AG04450 (cell line): Measurements from ENCODE around the gene GSE1. TPM values are rescaled to one million over a fixed set of nuclear protein-coding genes. Genes with fewer than 3 reads are reported as not detected.

ENCODE experiments used
- CTCF ChIA-PET: fragments of 300-600, 350-600 bp; formaldehyde crosslinking; extraction: SDS; loops from one replicate; lab custom pipeline; 2022; ENCODE audit warnings: antibody characterized with exemption, inconsistent platforms; lab: Charles Lee
- POLR2A ChIA-PET: fragments of 350-600 bp; formaldehyde crosslinking; extraction: SDS; loops from one replicate; lab custom pipeline; 2021; ENCODE audit warnings: antibody characterized with exemption, inconsistent platforms; lab: Yijun Ruan, JAX
- DNase-seq: peaks from one replicate; pipeline ENCODE4 v3.0.0-alpha.2; 2011; ENCODE audit warnings: low read depth, low spot score
- H3K27ac ChIP-seq: one replicate; pipeline ENCODE4 v1.5.1; 2012; ENCODE audit warnings: low read depth, low read length, control low read depth
- H3K27me3 ChIP-seq: one replicate; pipeline ENCODE4 v1.6.0; 2012; ENCODE audit warnings: low read length; ENCODE audit not compliant: control insufficient read depth, insufficient read depth
- H3K4me3 ChIP-seq: 2 replicates; pipeline ENCODE4 v1.5.1; 2011; ENCODE audit warnings: mild to moderate bottlenecking, low read depth, low read length, control low read depth
- H3K9me3 ChIP-seq: 2 replicates; pipeline ENCODE4 v1.5.1; 2012; ENCODE audit warnings: low read length; ENCODE audit not compliant: control insufficient read depth, insufficient read depth
- polyA plus RNA-seq: library from polyadenylated mRNA; depleted of rRNA; stranded (reverse); fragments of >200 nt; gene quantifications from 2 replicates; pipeline ENCODE4 v1.2.3, GENCODE V29; 2011
- TF ChIP-seq, protein P1 (sequence below): IDR thresholded peaks from 2 replicates; pipeline ENCODE4 v1.5.1; 2011; ENCODE audit warnings: low read depth, low read length, control low read depth, inconsistent platforms

GSE1 gene
- polyA plus RNA-seq, 1 experiment, result 18.2 TPM

DNA sequence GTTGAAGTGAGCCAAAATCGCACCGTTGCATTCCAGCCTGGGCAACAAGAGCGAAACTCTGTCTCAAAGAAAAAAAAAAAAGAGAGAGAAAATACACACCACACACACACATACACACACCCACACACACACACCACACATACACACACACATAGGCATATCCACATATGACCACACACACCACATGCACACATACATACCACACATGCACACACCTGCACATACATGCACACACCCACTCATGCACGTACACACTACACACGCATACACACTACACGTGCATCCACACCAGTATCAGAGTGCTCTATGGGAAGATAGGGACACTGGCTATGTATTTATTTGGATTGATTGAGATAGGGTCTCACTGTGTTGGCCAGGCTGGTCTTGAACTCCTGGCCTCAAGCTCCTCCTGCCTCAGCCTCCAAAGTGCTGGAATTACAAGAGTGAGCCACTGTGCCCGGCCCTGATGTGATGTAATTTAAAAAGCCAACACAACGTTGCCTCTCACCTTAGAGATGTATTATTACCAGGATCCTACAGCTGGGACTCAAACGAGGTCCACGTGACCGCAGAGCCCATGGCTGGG is 93.4 kb downstream of the GSE1 start:
- TF ChIP-seq, protein P1, sequence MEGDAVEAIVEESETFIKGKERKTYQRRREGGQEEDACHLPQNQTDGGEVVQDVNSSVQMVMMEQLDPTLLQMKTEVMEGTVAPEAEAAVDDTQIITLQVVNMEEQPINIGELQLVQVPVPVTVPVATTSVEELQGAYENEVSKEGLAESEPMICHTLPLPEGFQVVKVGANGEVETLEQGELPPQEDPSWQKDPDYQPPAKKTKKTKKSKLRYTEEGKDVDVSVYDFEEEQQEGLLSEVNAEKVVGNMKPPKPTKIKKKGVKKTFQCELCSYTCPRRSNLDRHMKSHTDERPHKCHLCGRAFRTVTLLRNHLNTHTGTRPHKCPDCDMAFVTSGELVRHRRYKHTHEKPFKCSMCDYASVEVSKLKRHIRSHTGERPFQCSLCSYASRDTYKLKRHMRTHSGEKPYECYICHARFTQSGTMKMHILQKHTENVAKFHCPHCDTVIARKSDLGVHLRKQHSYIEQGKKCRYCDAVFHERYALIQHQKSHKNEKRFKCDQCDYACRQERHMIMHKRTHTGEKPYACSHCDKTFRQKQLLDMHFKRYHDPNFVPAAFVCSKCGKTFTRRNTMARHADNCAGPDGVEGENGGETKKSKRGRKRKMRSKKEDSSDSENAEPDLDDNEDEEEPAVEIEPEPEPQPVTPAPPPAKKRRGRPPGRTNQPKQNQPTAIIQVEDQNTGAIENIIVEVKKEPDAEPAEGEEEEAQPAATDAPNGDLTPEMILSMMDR, result no peak

DNA sequence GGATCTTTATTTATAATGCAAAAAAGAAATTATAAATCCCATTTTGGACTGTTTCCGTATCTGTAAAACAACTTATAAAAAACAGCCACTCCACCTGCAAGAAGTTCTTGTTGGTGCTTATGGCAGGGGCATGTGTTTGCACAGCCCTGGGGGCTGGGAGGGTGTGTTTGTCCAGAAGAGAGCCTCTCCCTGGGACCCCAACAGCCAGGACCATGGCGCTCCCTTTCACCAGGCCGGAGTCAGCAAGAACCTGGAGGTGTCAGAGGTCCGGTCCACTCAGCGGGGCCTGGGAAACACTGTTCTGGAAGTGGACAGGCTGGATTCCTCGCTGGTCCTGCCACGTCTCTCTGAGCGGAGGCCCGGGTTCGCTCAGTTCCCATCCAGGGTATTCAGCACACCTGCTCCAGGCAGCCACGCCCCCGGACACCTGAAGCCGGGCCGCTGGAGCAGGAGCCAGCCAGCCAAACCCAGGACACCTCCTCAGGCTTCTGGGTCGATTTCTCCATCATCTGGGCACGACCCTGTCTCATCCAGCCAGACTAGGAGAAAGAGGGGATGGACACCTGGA is 94.5 kb downstream of the GSE1 start:
- Histone ChIP-seq H3K9me3 (peaks cover 10% of the 10 kb centered on the region), H3K4me3 (no peak overlapping the region), H3K27ac (no peak overlapping the region), H3K27me3 (no peaks in the 10 kb centered on the region)
- TF ChIP-seq, protein P1, result no peak
- DNase-seq, result no peak
- CTCF ChIA-PET, result interaction anchor here (1.5 to 2.3 kb wide), 2 partner anchors 10 kb away, joined by 5 to 6 read pairs; no protein-coding TSS in a partner anchor
- POLR2A ChIA-PET, result no interaction called here

More for the DNA sequence above, 93.4 kb downstream of the GSE1 start:
- no peak overlapping the region for H3K4me3 ChIP-seq
- no peaks in the 10 kb centered on the region for H3K27me3 ChIP-seq
- ChIA-PET CTCF (interaction anchor here (0.7 to 1.5 kb wide), 2 partner anchors 11 to 20 kb away, joined by 4 to 5 read pairs; no protein-coding TSS in a partner anchor), POLR2A (no interaction called here)
- no peak overlapping the region for H3K27ac ChIP-seq
- no peaks in the 10 kb centered on the region; the same call in 1 of the 2 replicates for H3K9me3 ChIP-seq
- no peak for DNase-seq

- Histone ChIP-seq H3K4me3 (no peak overlapping the region), H3K9me3 (peaks cover 12% of the 10 kb centered on the region), H3K27me3 (no peaks in the 10 kb centered on the region), H3K27ac (no peak overlapping the region)
- DNase-seq, result no peak
- TF ChIP-seq, protein P1, result no peak
- ChIA-PET POLR2A (no interaction called here), CTCF (interaction anchor here (2.3 kb wide), 1 partner anchor 9 kb away, joined by 6 read pairs; no protein-coding TSS in a partner anchor)
These were observed 95.2 kb downstream of the GSE1 start for GRCh38 chr16:85708338-85708737.

DNA sequence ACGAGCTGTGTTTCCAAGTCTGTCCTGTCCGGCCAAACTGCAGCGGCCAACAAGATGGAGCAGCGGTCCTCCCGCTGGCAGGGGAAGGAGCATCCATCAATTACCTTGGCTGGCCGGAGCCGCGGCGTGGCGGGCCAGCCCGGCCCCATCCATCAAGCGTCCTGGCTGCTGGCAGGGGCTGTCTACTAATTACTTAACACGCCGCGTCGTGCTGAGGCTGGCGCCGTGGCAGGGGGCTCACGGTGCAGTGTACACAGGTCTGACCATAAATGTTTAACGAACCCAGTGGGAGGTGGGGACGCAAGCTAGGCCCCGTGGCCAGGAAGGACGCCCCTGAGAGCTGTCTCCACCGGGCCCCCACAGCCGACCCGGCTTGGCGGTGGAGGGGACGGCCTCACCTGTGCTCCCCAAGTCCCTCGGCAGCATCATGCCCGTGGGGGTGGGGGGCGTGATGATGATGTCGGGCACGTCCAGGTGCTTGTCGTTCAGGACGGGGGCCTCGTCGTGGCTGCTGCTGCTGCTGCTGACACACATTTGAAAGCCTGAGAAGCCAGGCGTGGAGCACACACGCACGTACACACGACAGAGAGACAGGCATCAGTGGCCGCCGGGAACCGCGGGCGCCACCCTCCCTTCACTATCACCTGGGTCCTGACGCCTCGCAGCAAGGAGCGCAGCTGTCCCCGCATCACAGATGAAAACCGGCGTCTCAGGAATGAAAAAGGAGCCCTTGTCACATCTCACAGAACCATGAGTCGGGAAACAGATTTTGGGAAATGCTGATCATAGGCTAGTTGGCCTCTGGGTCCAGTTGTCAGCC is 96.9 kb downstream of the GSE1 start:
- Histone ChIP-seq H3K27ac (no peak overlapping the region), H3K4me3 (no peak overlapping the region), H3K9me3 (peaks cover 12% of the 10 kb centered on the region), H3K27me3 (no peaks in the 10 kb centered on the region)
- DNase-seq, result no peak
- ChIA-PET POLR2A (no interaction called here), CTCF (interaction anchor here (2.3 kb wide), 1 partner anchor 7 kb away, joined by 6 read pairs; no protein-coding TSS in a partner anchor)
- TF ChIP-seq, protein P1, result no peak
